Kidney (tissue), 14 donors: ENCODE results near the gene RADX. TPM values are rescaled to one million over a fixed set of nuclear protein-coding genes. Genes with fewer than 3 reads are reported as not detected.

Experiments
- DNase-seq, 5 donors: peaks; one replicate each; pipeline ENCODE4 v3.0.0-alpha.2; 2013 to 2020
- FAIRE-seq: peaks from 2 replicates; lab custom pipeline; 2012; peaks lifted over from hg19 to GRCh38; lab: Jason Lieb, UNC
- H3K27ac ChIP-seq, 2 donors: one replicate each; pipeline ENCODE4 v1.7.0; 2013; ENCODE audit warnings: low read depth in 2 of 2, low read length in 2 of 2, inconsistent platforms in 1 of 2
- H3K27me3 ChIP-seq: one replicate; pipeline ENCODE4 v1.7.1; 2013; ENCODE audit warnings: low read length, inconsistent platforms; ENCODE audit not compliant: control insufficient read depth, insufficient read depth
- H3K36me3 ChIP-seq, 3 donors: one replicate each; pipeline versions ENCODE4 v1.7.0 to v1.7.1; 2013; ENCODE audit warnings: low read length in 3 of 3, control low read depth in 1 of 3, inconsistent platforms in 1 of 3; ENCODE audit not compliant: insufficient read depth in 3 of 3, control insufficient read depth in 2 of 3
- H3K4me1 ChIP-seq, 3 donors: one replicate each; pipeline versions ENCODE4 v1.7.0 to v1.7.1; 2013; ENCODE audit warnings: low read length in 3 of 3, inconsistent platforms in 1 of 3, low read depth in 1 of 3; ENCODE audit not compliant: control insufficient read depth in 2 of 3, insufficient read depth in 2 of 3
- H3K4me3 ChIP-seq, 3 donors: one replicate each; pipeline versions ENCODE4 v1.7.0 to v1.8.1; 2013; ENCODE audit warnings: low read length in 3 of 3, control low read depth in 1 of 3, inconsistent platforms in 1 of 3
- H3K9ac ChIP-seq, 3 donors: one replicate each; pipeline versions ENCODE4 v1.7.0 to v1.7.1; 2013; ENCODE audit warnings: low read length in 3 of 3, control low read depth in 1 of 3, inconsistent platforms in 1 of 3
- H3K9me3 ChIP-seq, 3 donors: one replicate each; pipeline versions ENCODE4 v1.7.0 to v1.7.1; 2013; ENCODE audit warnings: low read length in 3 of 3, control low read depth in 1 of 3, inconsistent platforms in 1 of 3; ENCODE audit not compliant: control insufficient read depth in 2 of 3, insufficient read depth in 1 of 3
- CTCF ChIP-seq: IDR thresholded peaks from 3 replicates; pipeline ENCODE4 v1.5.1; 2012; ENCODE audit warnings: mild to moderate bottlenecking, moderate library complexity, borderline replicate concordance; ENCODE audit not compliant: insufficient read depth; ENCODE audit errors: extremely low read depth
- intact Hi-C: fragments of 100-400 bp; cut with DNase I; formaldehyde crosslinking; loops from one replicate; pipeline ENCODE4 v1.11.1; 2022
- polyA plus RNA-seq: library from polyadenylated mRNA; stranded (reverse); fragments of 350-450 nt; fragmentation: Illumina TruSeq; extraction: RNeasy Lipid Tissue Mini Kit (QIAGEN cat#74804); gene quantifications from one replicate; pipeline ENCODE4 v1.2.3, GENCODE V29; 2014; ENCODE audit warnings: low read depth, low replicate concordance; ENCODE audit not compliant: insufficient read depth
- total RNA-seq: library from RNA; stranded (reverse); fragmentation: NEBNext Ultra II Directional; extraction: Animal tissue kit (Norgen Biotek cat#: 25700); gene quantifications from one replicate; pipeline ENCODE4 v1.2.1, GENCODE V29; 2021
- donor health status: control.
- donor health status: control.
- donor health status: control.
- donor health status: control.
- donor health status: control.
- donor health status: DM: yes; HTN: yes; CAD: no.
- donor health status: Normal renal cell carcinoma (clear cell type).

The RADX gene
- total and polyA plus RNA-seq, 2 donors from 2014 or later, result 3.2 to 4.7 TPM

- Histone ChIP-seq H3K36me3 (no peaks in the 10 kb centered on the region), H3K4me3 (no peak overlapping the region), H3K9me3 (no peaks in the 10 kb centered on the region), H3K27ac (no peak overlapping the region), H3K4me1 (no peaks in the 10 kb centered on the region), H3K27me3 (no peaks in the 10 kb centered on the region), H3K9ac (no peak overlapping the region)
- FAIRE-seq, result no peak
- no peak for DNase-seq
- intact Hi-C loops, result no loop called here
- no peak for TF ChIP-seq CTCF
Observed at GRCh38 chrX:106680716-106681115, 68.9 kb downstream of the RADX start.

- Histone ChIP-seq H3K9me3 (no peaks in the 10 kb centered on the region), H3K9ac (no peak overlapping the region), H3K36me3 (no peaks in the 10 kb centered on the region), H3K27me3 (no peaks in the 10 kb centered on the region), H3K27ac (no peak overlapping the region), H3K4me1 (no peaks in the 10 kb centered on the region), H3K4me3 (no peak overlapping the region)
- no peak for FAIRE-seq
- intact Hi-C loops, result no loop called here
- DNase-seq, result no peak
- no peak for TF ChIP-seq CTCF
Observed at GRCh38 chrX:106684207-106684606, 72.4 kb downstream of the RADX start.

- Histone ChIP-seq H3K27me3 (no peaks in the 10 kb centered on the region), H3K4me3 (no peak overlapping the region), H3K36me3 (no peaks in the 10 kb centered on the region), H3K27ac (no peak overlapping the region), H3K9me3 (no peaks in the 10 kb centered on the region), H3K9ac (no peak overlapping the region), H3K4me1 (no peaks in the 10 kb centered on the region)
- no peak for FAIRE-seq
- TF ChIP-seq CTCF, result no peak
- no peak for DNase-seq
- intact Hi-C loops, result no loop called here
Observed at GRCh38 chrX:106692425-106693065, 80.8 kb downstream of the RADX start.

- Histone ChIP-seq H3K27me3 (no peaks in the 10 kb centered on the region), H3K9ac (no peak overlapping the region), H3K9me3 (no peaks in the 10 kb centered on the region), H3K27ac (no peak overlapping the region), H3K36me3 (no peaks in the 10 kb centered on the region), H3K4me3 (no peak overlapping the region), H3K4me1 (no peaks in the 10 kb centered on the region)
- no peak for TF ChIP-seq CTCF
- FAIRE-seq, result no peak
- intact Hi-C loops, result no loop called here
- no peak for DNase-seq
Observed at GRCh38 chrX:106696502-106696901, 84.7 kb downstream of the RADX start.
